ENCODE results near the gene CFAP20DC. TPM values are rescaled to one million over a fixed set of nuclear protein-coding genes. Genes with fewer than 3 reads are reported as not detected.
A peak's percentile ranks its signal among the peaks of the same experiment; 100 is the strongest.

CFAP20DC gene
- total and polyA plus RNA-seq, 11 donors, result 0.07 to 0.27 (median 0.11) TPM; not detected in 5

GRCh38 chr3:58789385-58789784, 260.4 kb downstream of the CFAP20DC start:
- Histone ChIP-seq H3K9me3 (no peaks in the 10 kb centered on the region), H3K4me1 (no peaks in the 10 kb centered on the region), H3K27me3 (no peaks in the 10 kb centered on the region), H3K27ac (no peak overlapping the region), H3K4me3 (no peak overlapping the region), H3K36me3 (no peaks in the 10 kb centered on the region)
- intact Hi-C loops (cut with DNase I), result no loop called here
- ATAC-seq (no peak), DNase-seq (no peak)
- TF ChIP-seq CTCF (IDR thresholded peaks at IDR 0.05) (no peak), POLR2A (IDR thresholded peaks at IDR 0.05) (no peak)

- WGBS, 4 donors, result 79 to 86% (median 84%) methylated on average over 6 of the region's 6 CpGs
- no peak for TF ChIP-seq CTCF (IDR thresholded peaks at IDR 0.05)
- no peak for TF ChIP-seq POLR2A (IDR thresholded peaks at IDR 0.05)
- no peak overlapping the region for H3K4me3 ChIP-seq
- DNase-seq (no peak), ATAC-seq (no peak)
- H3K36me3 ChIP-seq, result no peaks in the 10 kb centered on the region
- H3K9me3 ChIP-seq, result peaks cover 0 to 27% (median 9%) of the 10 kb centered on the region in 12 donors
- H3K27me3 ChIP-seq, result no peaks in the 10 kb centered on the region
- no peaks in the 10 kb centered on the region for H3K4me1 ChIP-seq
- H3K27ac ChIP-seq, result no peak overlapping the region
- intact Hi-C loops (cut with DNase I), result no loop called here
Measured at GRCh38 chr3:58784888-58785287, 264.9 kb downstream of the CFAP20DC start.

- TF ChIP-seq POLR2A (IDR thresholded peaks at IDR 0.05) (no peak), CTCF (IDR thresholded peaks at IDR 0.05) (no peak)
- no peak for ATAC-seq
- 83 to 96% (median 91%) methylated on average over 4 of the region's 4 CpGs for WGBS, 4 donors
Measured at GRCh38 chr3:58784425-58784824, 265.4 kb downstream of the CFAP20DC start.

GRCh38 chr3:58783845-58784244, 266.0 kb downstream of the CFAP20DC start:
- intact Hi-C loops (cut with DNase I), result no loop called here
- Histone ChIP-seq H3K27me3 (no peaks in the 10 kb centered on the region), H3K9me3 (peaks cover 0 to 37% (median 17%) of the 10 kb centered on the region in 12 donors), H3K27ac (no peak overlapping the region), H3K4me3 (no peak overlapping the region), H3K4me1 (no peaks in the 10 kb centered on the region), H3K36me3 (no peaks in the 10 kb centered on the region)
- no peak for DNase-seq
- TF ChIP-seq POLR2A (IDR thresholded peaks at IDR 0.05) (no peak), CTCF (IDR thresholded peaks at IDR 0.05) (peak in 1 of 12 donors; percentile 11)
- no peak for ATAC-seq
- 94 to 98% (median 96%) methylated on average over 2 of the region's 2 CpGs for WGBS, 4 donors

More at GRCh38 chr3:58784425-58784824, 265.4 kb downstream of the CFAP20DC start:
- Histone ChIP-seq H3K36me3 (no peaks in the 10 kb centered on the region), H3K27ac (no peak overlapping the region), H3K4me3 (no peak overlapping the region), H3K4me1 (no peaks in the 10 kb centered on the region), H3K9me3 (peaks cover 0 to 31% (median 13%) of the 10 kb centered on the region in 12 donors), H3K27me3 (no peaks in the 10 kb centered on the region)
- DNase-seq, result no peak
- intact Hi-C loops (cut with DNase I), result no loop called here
